22Rv1 (cell line): Measurements from ENCODE around the gene SUGP1.

Source experiments
- H3K27ac ChIP-seq: fragments of 450-650 bp; 2 replicates; pipeline ENCODE4 v1.5.1; 2017
- CTCF ChIP-seq: fragments of 450-650 bp; IDR thresholded peaks from 2 replicates; pipeline ENCODE4 v1.5.1; 2017; ENCODE audit warnings: mild to moderate bottlenecking
- ZFX ChIP-seq: fragments of 450-650 bp; IDR thresholded peaks from 2 replicates; pipeline ENCODE4 v1.6.1; 2017; ENCODE audit warnings: antibody characterized with exemption, borderline replicate concordance

Gene SUGP1

DNA sequence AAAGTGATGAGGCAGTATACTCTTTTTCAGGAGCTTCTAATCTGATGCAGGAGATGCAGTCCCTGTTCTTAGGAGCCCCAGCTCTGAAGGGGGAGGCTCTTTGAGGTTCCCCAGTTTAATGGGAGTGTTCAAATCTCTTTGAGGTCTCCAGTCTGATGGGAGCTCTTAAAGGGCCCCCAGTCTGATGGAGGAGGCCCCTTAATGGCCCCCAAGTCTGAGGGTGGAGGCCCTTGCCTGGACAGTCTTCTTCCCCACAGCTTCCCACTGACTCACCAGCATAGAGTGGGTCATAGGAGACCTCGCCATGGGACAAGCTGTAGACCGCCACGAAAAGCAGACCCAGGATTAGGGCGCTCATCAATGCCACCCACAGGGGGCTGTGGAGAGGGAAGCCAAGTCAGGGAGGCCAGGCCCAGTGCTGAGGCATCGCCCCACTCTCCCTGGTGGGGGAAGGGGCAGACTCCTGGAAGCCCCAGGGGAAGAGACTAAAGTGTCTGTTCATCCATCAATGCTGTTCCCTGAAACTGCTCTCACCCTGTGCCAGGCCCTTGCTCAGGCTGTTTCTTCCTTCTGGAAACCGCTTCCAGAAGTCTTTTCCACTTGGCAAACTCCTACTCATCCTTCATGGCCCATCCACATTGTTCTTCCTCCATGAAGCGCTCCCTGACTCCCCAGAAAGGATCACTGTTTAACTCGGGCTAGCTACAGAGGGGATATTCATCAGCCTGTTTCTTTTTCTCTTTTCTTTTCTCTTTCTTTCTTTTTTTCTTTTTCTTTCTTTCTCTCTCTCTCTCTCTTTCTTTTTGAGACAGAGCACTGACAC, 49.3 kb downstream of the SUGP1 start:
- no peak overlapping the region for H3K27ac ChIP-seq
- TF ChIP-seq CTCF (no peak), ZFX (no peak)

DNA sequence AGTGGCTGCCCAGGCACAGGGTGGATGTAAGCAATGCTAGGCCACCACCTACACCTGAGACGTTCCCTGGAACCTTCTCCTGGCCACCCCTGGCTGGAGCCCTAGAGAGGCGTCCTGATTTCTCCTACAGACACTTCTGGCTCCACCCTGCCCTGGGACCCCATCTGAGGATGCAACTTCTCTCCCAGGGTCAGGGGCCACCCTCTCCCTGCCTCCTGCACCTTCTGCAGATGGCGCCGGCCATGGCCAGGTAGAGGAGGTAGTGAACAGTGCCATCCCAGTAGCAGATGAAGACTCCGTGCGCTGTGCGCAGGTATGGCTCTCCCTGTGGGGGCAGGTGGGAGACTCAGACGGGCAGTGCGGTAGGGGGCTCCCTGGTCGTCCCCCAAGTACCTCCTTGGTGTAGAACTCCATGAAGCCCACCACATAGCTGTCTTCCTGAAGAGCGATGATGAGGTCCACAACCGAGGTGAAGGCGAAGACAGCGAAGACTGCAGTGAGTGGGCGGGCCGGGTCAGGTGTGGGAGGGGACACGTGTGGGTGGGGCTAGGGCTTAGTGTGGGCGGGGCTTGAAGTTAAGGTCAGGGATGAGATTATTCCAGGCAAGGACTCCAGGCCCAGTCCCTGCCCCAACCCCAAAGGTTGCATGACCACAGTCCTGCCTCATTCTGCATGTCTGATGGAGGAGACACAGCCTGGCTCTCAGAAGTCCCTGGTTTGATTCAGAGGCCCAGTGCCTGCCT, 50.2 kb downstream of the SUGP1 start:
- no peak overlapping the region for H3K27ac ChIP-seq
- TF ChIP-seq ZFX, result no peak
- no peak for TF ChIP-seq CTCF

DNA sequence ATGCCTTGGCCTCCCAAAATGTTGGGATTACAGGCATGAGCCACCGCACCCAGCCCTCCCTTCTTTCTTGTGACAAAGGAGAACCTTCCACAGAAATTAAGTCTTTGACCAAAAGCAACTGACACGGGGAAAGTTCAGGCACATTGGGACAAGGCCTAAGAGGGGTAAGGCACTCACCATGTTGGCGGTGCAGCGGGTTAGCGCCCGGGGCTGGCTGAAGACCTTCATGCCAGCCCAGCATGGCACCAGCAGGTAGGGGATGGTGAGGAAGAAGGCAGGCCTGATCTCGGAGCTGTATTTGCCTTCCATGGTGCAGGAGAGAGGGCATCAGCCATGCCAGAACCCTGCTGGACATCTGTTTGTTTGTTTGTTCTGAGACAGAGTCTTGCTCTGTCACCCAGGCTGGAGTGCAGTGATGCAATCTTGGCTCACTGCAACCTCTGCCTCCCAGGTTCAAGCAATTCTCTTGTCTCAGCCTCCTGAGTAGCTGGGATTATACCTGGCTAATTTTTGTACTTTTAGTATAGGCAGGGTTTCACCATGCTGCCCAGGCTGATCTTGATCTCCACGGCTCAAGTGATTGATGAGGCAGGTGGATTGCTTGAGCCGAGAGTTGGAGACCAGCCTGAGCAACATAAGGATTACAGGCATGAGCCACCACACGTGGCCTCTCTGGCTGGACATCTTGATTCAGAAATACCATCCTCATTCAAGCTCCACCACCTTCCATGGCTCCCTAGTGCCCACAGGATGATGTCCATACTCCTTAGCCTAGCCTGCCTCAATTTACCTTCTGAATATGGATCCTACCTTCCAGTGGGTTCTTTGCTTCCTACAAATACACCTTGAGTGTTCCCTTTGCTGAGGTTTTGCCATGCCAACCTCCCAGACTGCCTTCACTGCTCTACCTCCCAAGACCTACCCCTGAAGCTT, 51.6 kb downstream of the SUGP1 start:
- no peak for TF ChIP-seq ZFX
- no peak for TF ChIP-seq CTCF
- no peak overlapping the region for H3K27ac ChIP-seq

- TF ChIP-seq CTCF (no peak), ZFX (no peak)
- no peak overlapping the region for H3K27ac ChIP-seq
Measured at GRCh38 chr19:19267305-19267704, 53.0 kb downstream of the SUGP1 start.

- TF ChIP-seq CTCF (no peak), ZFX (no peak)
- no peak overlapping the region for H3K27ac ChIP-seq
Measured at GRCh38 chr19:19263886-19264487, 56.3 kb downstream of the SUGP1 start.

DNA sequence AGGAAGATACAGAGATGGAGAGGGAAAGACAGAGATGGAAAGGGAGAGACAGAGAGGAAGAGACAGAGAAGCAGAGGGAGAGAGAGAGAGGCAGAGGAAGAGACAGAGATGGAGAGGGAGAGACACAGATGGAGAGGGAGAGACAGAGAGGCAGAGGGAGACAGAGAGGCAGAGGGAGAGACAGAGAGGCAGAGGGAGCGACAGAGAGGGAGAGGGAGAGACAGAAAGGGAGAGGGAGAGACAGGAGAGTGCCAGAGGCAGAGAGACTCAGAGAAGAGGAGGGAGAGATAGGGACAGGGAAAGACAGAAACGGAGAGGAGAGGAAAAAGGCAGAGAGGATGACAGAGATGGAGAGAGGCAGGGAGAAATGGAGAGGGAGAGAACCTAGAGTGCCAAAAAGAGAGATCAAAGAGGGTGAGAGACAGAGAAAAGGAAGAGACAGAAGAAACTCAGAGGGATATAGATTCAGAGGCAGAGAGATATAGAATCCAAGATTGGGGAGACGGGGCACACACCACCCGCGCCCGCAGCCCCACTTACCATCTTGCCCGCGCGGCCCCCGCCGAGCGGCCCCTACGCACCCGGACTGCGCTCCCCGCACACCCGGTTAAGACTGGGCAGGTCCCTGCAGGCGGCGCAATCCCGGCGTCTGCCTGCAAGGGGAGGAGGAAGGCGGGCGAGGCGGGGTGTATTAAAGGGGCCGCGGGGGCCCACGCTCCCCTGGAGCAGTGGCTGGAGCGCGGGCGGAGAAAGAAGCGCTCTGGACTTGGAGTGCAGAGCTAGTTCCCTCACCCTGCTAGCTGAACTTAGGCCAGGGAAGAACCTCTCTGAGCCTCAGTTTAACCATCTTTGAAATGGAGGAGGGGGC, 57.9 kb downstream of the SUGP1 start:
- no peak overlapping the region for H3K27ac ChIP-seq
- TF ChIP-seq CTCF, result no peak
